Smooth muscle cell (in vitro differentiated cells): ENCODE results near the gene DPM2. TPM values are rescaled to one million over a fixed set of nuclear protein-coding genes. Genes with fewer than 3 reads are reported as not detected.

Experiments
- DNase-seq: peaks from one replicate; lab custom pipeline; 2025; ENCODE audit not compliant: unreplicated experiment; lab: John Stamatoyannopoulos, UW
- H2AFZ ChIP-seq: fragments of 200-600 bp; sonication (generic); 2 replicates; pipeline ENCODE4 v1.6.0; 2016; ENCODE audit warnings: antibody characterized with exemption, low read depth, mild to moderate bottlenecking
- H3F3A ChIP-seq: fragments of 200-600 bp; sonication (generic); 2 replicates; pipeline ENCODE4 v1.6.0; 2017; ENCODE audit warnings: antibody characterized with exemption, low read depth
- H3K27ac ChIP-seq: fragments of 200-600 bp; sonication (generic); 2 replicates; pipeline ENCODE4 v1.5.1; 2016; ENCODE audit warnings: low read depth, mild to moderate bottlenecking
- H3K27me3 ChIP-seq: fragments of 200-600 bp; sonication (generic); 2 replicates; pipeline ENCODE4 v1.6.1; 2016; ENCODE audit warnings: low read depth, mild to moderate bottlenecking
- H3K36me3 ChIP-seq: fragments of 200-600 bp; sonication (generic); 2 replicates; pipeline ENCODE4 v1.5.1; 2016; ENCODE audit warnings: low read depth
- H3K4me1 ChIP-seq: fragments of 200-600 bp; sonication (generic); 2 replicates; pipeline ENCODE4 v1.5.1; 2016; ENCODE audit warnings: low read depth
- H3K4me2 ChIP-seq: fragments of 200-600 bp; sonication (generic); 2 replicates; pipeline ENCODE4 v1.6.0; 2016; ENCODE audit warnings: mild to moderate bottlenecking
- H3K4me3 ChIP-seq: fragments of 200-600 bp; sonication (generic); 2 replicates; pipeline ENCODE4 v1.5.1; 2016; ENCODE audit warnings: mild to moderate bottlenecking
- H3K79me2 ChIP-seq: fragments of 200-600 bp; sonication (generic); 2 replicates; pipeline ENCODE4 v1.6.0; 2016; ENCODE audit warnings: low read depth, mild to moderate bottlenecking
- H3K9ac ChIP-seq: fragments of 200-600 bp; sonication (generic); 2 replicates; pipeline ENCODE4 v1.6.0; 2016; ENCODE audit warnings: low read depth
- H3K9me3 ChIP-seq: fragments of 200-600 bp; sonication (generic); replicated peaks from 2 replicates; pipeline ENCODE4 v1.5.1; 2016; ENCODE audit warnings: low read depth
- H4K20me1 ChIP-seq: fragments of 200-600 bp; sonication (generic); 2 replicates; pipeline ENCODE4 v1.6.0; 2016; ENCODE audit warnings: low read depth
- WGBS: methylation state at CpG from one replicate; pipeline ENCODE4 v1.1.7; 2016; ENCODE audit warnings: low lambda C conversion rate; 5-methylcytosine and 5-hydroxymethylcytosine counted together
- polyA plus RNA-seq: library from polyadenylated mRNA; unstranded; fragments of >200 nt; fragmentation: Nextera tagmentation; extraction: Ambion mirVana; gene quantifications from 2 replicates; pipeline ENCODE4 v1.2.1, GENCODE V29; 2016
- total RNA-seq: library from RNA; depleted of rRNA; stranded (reverse); fragments of >200 nt; gene quantifications from 2 replicates; pipeline ENCODE4 v1.2.3, GENCODE V29; 2014
- TF ChIP-seq, protein P1 (sequence below): fragments of 200-600 bp; sonication (generic); IDR thresholded peaks from 2 replicates; pipeline ENCODE4 v1.5.1; 2017; ENCODE audit warnings: borderline replicate concordance, mild to moderate bottlenecking, antibody characterized with exemption; ENCODE audit not compliant: insufficient read depth, poor library complexity, severe bottlenecking

DPM2 gene
- total and polyA plus RNA-seq, 2 experiments from 2014 or later = 23.6 to 68.5 TPM

DNA sequence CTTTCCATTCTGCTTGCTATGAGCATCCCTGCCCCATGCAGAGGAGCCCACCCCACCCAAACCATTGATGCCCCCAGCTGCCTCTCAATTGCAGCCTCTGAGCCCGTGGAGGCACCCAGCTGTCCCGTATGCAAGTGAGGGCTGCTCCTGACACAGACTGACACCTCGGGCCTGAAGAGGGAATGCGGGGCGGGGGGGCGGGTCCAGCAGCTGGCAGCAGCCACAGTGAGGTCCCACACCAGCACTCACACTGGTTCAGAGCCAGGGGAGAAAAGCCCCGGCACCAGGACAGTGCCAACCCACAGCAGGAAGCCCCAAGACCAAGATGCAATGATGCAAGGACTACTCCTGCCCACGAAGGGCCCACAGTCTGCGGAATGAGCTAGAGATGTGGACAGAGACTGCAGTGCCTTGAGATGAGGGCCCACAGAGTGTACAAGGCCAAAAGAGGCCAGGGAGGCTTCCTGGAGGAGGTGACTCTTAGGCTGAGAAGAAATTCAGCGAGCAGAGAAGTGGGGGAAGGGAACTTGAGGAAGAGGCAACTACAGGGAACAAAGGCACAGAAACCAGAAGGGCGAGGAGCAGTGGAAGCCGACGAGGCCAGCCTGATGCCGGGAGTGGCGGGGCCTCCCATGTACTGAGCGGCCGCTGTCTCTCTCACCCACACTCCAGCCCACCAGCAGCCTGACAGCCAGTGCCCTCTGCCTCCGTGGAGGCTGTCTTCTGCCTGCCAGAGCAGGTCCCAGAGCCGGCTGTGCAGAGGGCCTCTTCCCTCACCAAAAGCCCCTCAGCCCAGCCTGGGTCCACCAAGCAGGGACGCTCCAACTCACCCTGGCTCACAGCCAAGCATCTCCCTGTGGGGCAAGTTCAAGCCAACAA is 33.9 kb upstream of the DPM2 start:
- H3K9me3 ChIP-seq = no peaks in the 10 kb centered on the region
- H2AFZ ChIP-seq = no peak overlapping the region
- 29% methylated on average over 17 of the region's 20 CpGs for WGBS
- peaks cover 86% of the 10 kb centered on the region for H3K79me2 ChIP-seq
- peaks cover 13% of the 10 kb centered on the region for H3F3A ChIP-seq
- H3K4me3 ChIP-seq = no peak overlapping the region
- peaks cover 11% of the 10 kb centered on the region for H3K4me1 ChIP-seq
- peak overlapping the region; percentile 38 for H3K27ac ChIP-seq
- no peaks in the 10 kb centered on the region for H3K27me3 ChIP-seq
- no peak for DNase-seq
- TF ChIP-seq, protein P1, sequence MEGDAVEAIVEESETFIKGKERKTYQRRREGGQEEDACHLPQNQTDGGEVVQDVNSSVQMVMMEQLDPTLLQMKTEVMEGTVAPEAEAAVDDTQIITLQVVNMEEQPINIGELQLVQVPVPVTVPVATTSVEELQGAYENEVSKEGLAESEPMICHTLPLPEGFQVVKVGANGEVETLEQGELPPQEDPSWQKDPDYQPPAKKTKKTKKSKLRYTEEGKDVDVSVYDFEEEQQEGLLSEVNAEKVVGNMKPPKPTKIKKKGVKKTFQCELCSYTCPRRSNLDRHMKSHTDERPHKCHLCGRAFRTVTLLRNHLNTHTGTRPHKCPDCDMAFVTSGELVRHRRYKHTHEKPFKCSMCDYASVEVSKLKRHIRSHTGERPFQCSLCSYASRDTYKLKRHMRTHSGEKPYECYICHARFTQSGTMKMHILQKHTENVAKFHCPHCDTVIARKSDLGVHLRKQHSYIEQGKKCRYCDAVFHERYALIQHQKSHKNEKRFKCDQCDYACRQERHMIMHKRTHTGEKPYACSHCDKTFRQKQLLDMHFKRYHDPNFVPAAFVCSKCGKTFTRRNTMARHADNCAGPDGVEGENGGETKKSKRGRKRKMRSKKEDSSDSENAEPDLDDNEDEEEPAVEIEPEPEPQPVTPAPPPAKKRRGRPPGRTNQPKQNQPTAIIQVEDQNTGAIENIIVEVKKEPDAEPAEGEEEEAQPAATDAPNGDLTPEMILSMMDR = no peak
- H3K9ac ChIP-seq = no peak overlapping the region
- H3K4me2 ChIP-seq = peak overlapping the region; percentile 21
- H3K36me3 ChIP-seq = no peaks in the 10 kb centered on the region
- peaks cover 64% of the 10 kb centered on the region for H4K20me1 ChIP-seq

DNA sequence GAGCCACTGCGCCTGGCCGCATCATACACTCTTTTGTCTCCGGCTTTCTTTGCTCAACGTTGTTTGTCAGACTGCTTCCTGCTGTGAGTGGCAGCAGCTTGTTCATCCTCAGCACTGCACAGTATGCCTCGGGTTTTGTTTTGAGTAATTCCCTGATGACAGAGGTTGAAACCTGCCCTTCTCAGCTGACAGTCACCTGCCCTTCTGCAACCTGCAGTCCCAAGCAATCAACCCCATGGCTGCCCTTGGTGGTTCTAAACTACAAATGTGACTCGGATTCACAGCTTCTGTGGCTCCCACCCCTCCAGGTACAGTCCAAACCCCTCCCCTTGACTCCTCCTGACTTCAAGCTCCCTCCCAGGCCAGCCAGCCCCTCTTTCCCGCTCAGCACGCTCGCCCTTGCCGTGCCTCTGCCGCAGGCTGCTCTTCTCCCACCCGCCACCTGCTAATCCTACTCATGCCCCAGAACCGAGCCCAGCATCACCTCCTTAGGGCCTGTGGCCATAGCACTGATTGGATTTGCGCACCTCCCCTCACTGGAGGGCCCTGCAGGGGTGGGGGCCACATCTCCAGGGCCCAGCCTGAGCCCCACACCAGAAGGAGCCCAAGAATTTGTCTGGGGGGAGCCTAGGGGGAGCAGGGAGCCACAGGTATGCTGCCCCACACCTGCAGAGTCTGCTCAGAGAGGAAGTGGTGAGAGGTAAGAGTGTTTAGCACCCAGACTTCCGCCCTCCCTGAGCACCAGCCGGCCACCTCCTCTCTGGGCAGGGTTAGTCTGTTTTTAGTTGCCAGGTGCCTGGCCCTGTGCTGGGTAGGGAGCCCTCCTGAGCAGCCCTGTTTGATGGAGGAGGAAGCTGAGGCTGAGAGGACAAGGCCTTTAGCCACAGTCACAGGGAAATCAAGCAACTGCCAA is 33.0 kb upstream of the DPM2 start:
- H3K79me2 ChIP-seq = peaks cover 81% of the 10 kb centered on the region
- H3K27me3 ChIP-seq = no peaks in the 10 kb centered on the region
- no peaks in the 10 kb centered on the region for H3K9me3 ChIP-seq
- peaks cover 22% of the 10 kb centered on the region for H3F3A ChIP-seq
- peaks cover 54% of the 10 kb centered on the region for H4K20me1 ChIP-seq
- DNase-seq = no peak
- H3K4me2 ChIP-seq = no peak overlapping the region
- H3K9ac ChIP-seq = no peak overlapping the region
- H3K27ac ChIP-seq = peak overlapping the region; percentile 98
- H3K4me1 ChIP-seq = peaks cover 18% of the 10 kb centered on the region
- 68% methylated on average over 12 of the region's 16 CpGs for WGBS
- TF ChIP-seq, protein P1 = no peak
- H3K4me3 ChIP-seq = no peak overlapping the region
- H2AFZ ChIP-seq = no peak overlapping the region
- no peaks in the 10 kb centered on the region for H3K36me3 ChIP-seq

DNA sequence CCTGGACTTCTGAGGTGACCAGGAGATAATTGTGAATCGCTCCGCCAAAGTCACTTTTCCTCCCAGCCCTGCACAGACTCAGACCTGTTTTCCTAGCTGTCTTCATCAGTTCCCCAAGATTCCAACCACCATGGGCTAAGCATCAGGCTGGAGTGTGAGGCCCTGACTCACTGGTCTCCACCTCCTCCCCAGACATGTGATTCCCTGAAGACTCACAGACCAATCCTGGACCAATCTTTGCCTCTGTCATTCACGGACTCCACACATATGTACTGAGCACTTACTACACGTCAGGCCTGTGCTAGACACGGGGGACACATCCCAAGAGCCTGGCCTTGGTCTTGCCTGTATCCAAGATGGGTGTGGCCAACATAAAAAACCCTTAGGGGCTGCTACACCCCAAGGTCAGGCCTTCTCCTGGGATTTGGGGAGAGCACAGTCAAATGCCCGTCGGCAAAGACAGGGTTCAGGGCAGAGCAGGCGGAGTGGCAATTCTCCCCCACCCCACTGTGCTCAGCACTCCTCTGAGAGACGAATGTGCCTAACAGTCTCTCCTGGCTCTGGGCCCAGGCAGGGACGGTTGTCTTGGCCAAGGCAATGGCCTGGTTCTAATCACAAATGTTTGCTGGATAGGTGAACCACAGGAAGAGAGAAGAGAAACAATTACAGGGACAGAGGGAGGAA is 31.2 kb upstream of the DPM2 start:
- H3K36me3 ChIP-seq = no peaks in the 10 kb centered on the region
- H3K79me2 ChIP-seq = peaks cover 73% of the 10 kb centered on the region
- H3F3A ChIP-seq = peaks cover 23% of the 10 kb centered on the region
- H3K4me2 ChIP-seq = peak overlapping the region; percentile 67
- H3K27me3 ChIP-seq = no peaks in the 10 kb centered on the region
- DNase-seq = no peak
- peak overlapping the region; percentile 77 for H3K9ac ChIP-seq
- H2AFZ ChIP-seq = no peak overlapping the region
- H3K4me3 ChIP-seq = no peak overlapping the region
- no peaks in the 10 kb centered on the region for H3K9me3 ChIP-seq
- peak overlapping the region; percentile 98 for H3K27ac ChIP-seq
- TF ChIP-seq, protein P1 = no peak
- H4K20me1 ChIP-seq = peaks cover 36% of the 10 kb centered on the region
- peaks cover 19% of the 10 kb centered on the region for H3K4me1 ChIP-seq
- 42% methylated on average over 10 of the region's 10 CpGs for WGBS
